Calu3 (cell line): Measurements from ENCODE around the gene PIP4K2B. TPM values are rescaled to one million over a fixed set of nuclear protein-coding genes. Genes with fewer than 3 reads are reported as not detected.

ENCODE experiments used
- BruUV-seq: library from RNA; stranded (reverse); fragments of 400-500 nt; replicated peaks from 2 replicates; lab custom pipeline; 2021; lab: Mats Ljungman, UMichigan
- CTCF ChIA-PET: fragments of 300-600 bp; sonication (Branson Sonifier 250); formaldehyde crosslinking; loops from one replicate; lab custom pipeline; 2022; ENCODE audit warnings: antibody characterized with exemption; lab: Charles Lee
- DNase-seq: peaks from one replicate; pipeline ENCODE4 v3.0.0; 2022
- H3K27ac Mint-ChIP-seq: one replicate; pipeline ENCODE4 v1.8.0; 2022; ENCODE audit warnings: mixed read lengths; ENCODE audit not compliant: unreplicated experiment
- H3K27me3 Mint-ChIP-seq: one replicate; pipeline ENCODE4 v1.8.0; 2022; ENCODE audit warnings: mixed read lengths; ENCODE audit not compliant: unreplicated experiment
- H3K36me3 Mint-ChIP-seq: one replicate; pipeline ENCODE4 v1.8.0; 2022; ENCODE audit warnings: mild to moderate bottlenecking, moderate library complexity, mixed read lengths; ENCODE audit not compliant: insufficient read depth, unreplicated experiment
- H3K4me1 Mint-ChIP-seq: one replicate; pipeline ENCODE4 v1.8.0; 2022; ENCODE audit warnings: mild to moderate bottlenecking, low read depth, mixed read lengths; ENCODE audit not compliant: unreplicated experiment
- H3K4me3 Mint-ChIP-seq: one replicate; pipeline ENCODE4 v1.8.0; 2022; ENCODE audit warnings: mild to moderate bottlenecking, low read depth, moderate library complexity, mixed read lengths; ENCODE audit not compliant: unreplicated experiment
- H3K9me3 Mint-ChIP-seq: one replicate; pipeline ENCODE4 v1.8.0; 2022; ENCODE audit warnings: low read depth, mixed read lengths; ENCODE audit not compliant: unreplicated experiment
- CTCF ChIP-seq: fragments of 200-600 bp; IDR thresholded peaks from one replicate; pipeline ENCODE4 v1.8.0; 2022; ENCODE audit warnings: antibody characterized with exemption; ENCODE audit not compliant: unreplicated experiment
- intact Hi-C: fragments of 100-400 bp; cut with micrococcal nuclease; formaldehyde crosslinking; loops from one replicate; pipeline ENCODE4 v1.10.0; 2022; ENCODE audit not compliant: unreplicated experiment
- total RNA-seq: library from RNA; stranded (reverse); gene quantifications from 2 replicates; pipeline ENCODE4 v1.2.3, GENCODE V29; 2022

The PIP4K2B gene
- total RNA-seq, 1 experiment from 2014 or later = 120 TPM

- H3K27ac Mint-ChIP-seq = no peak overlapping the region
- H3K4me3 Mint-ChIP-seq = no peak overlapping the region
- peaks cover 85% of the 10 kb centered on the region for H3K36me3 Mint-ChIP-seq
Measured at GRCh38 chr17:38719943-38720641, 79.3 kb downstream of the PIP4K2B start.

GRCh38 chr17:38719289-38719942 lies 79.9 kb downstream of the PIP4K2B start:
- CTCF ChIA-PET = interaction anchor here (0.9 to 1.6 kb wide), 6 partner anchors 10 to 445 kb away, joined by 3 to 7 read pairs (median 4); no protein-coding TSS in a partner anchor
- Mint-ChIP-seq H3K27me3 (no peaks in the 10 kb centered on the region), H3K4me3 (no peak overlapping the region), H3K4me1 (no peaks in the 10 kb centered on the region), H3K27ac (no peak overlapping the region), H3K36me3 (peaks cover 87% of the 10 kb centered on the region), H3K9me3 (no peaks in the 10 kb centered on the region)
- no TSS peak for BruUV-seq
- no peak for TF ChIP-seq CTCF
- DNase-seq = no peak
- intact Hi-C loops = no loop called here

More at GRCh38 chr17:38719943-38720641, 79.3 kb downstream of the PIP4K2B start:
- BruUV-seq = no TSS peak
- DNase-seq = no peak
- CTCF ChIA-PET = interaction anchor here (1.6 kb wide), 1 partner anchor 15 kb away, joined by 6 read pairs; no protein-coding TSS in a partner anchor
- Mint-ChIP-seq H3K4me1 (no peaks in the 10 kb centered on the region), H3K9me3 (no peaks in the 10 kb centered on the region), H3K27me3 (no peaks in the 10 kb centered on the region)
- intact Hi-C loops = no loop called here
- no peak for TF ChIP-seq CTCF

GRCh38 chr17:38717139-38717745 lies 82.1 kb downstream of the PIP4K2B start:
- Mint-ChIP-seq H3K4me1 (no peaks in the 10 kb centered on the region), H3K27ac (no peak overlapping the region), H3K36me3 (peaks cover 80% of the 10 kb centered on the region), H3K27me3 (no peaks in the 10 kb centered on the region), H3K9me3 (no peaks in the 10 kb centered on the region), H3K4me3 (no peak overlapping the region)
- TF ChIP-seq CTCF = no peak
- CTCF ChIA-PET = interaction anchor here (0.8 to 2.4 kb wide), 3 partner anchors 18 to 159 kb away, joined by 3 to 5 read pairs (median 3); no protein-coding TSS in a partner anchor
- intact Hi-C loops = no loop called here
- DNase-seq = no peak
- no TSS peak for BruUV-seq

- intact Hi-C loops = no loop called here
- H3K9me3 Mint-ChIP-seq = no peaks in the 10 kb centered on the region
- H3K4me3 Mint-ChIP-seq = no peak overlapping the region
- H3K36me3 Mint-ChIP-seq = peaks cover 84% of the 10 kb centered on the region
- H3K27ac Mint-ChIP-seq = no peak overlapping the region
- DNase-seq = no peak
- BruUV-seq = TSS peak; percentile 30
- H3K27me3 Mint-ChIP-seq = no peaks in the 10 kb centered on the region
- CTCF ChIA-PET = interaction anchor here (0.8 to 2.4 kb wide), 3 partner anchors 19 to 158 kb away, joined by 3 to 5 read pairs (median 3); no protein-coding TSS in a partner anchor
- TF ChIP-seq CTCF = no peak
- no peaks in the 10 kb centered on the region for H3K4me1 Mint-ChIP-seq
Measured at GRCh38 chr17:38716368-38717005, 82.9 kb downstream of the PIP4K2B start.
